Hematopoietic multipotent progenitor cell treated with erythropoietin and hydrocortisone succinate and interleukin-3 and kit ligand, for 15 days (in vitro differentiated cells): Measurements from ENCODE around the gene NR4A1.
"Not testable (repeated sequence)": the region's sequence is repeated elsewhere in the genome, so short reads cannot be mapped to it uniquely, and the experiment has no call there.

Experiments used
- DNase-seq: peaks from one replicate; pipeline ENCODE4 v3.0.0-alpha.2; 2015; ENCODE audit warnings: low spot score

The NR4A1 gene

GRCh38 chr12:52097045-52097666, 45.9 kb downstream of the NR4A1 start:
- DNase-seq: no peak

GRCh38 chr12:52104431-52105089, 53.3 kb downstream of the NR4A1 start:
- not testable (repeated sequence) for DNase-seq
